Panc1 (cell line): Measurements from ENCODE around the gene RLBP1. TPM values are rescaled to one million over a fixed set of nuclear protein-coding genes. Genes with fewer than 3 reads are reported as not detected.

Experiments
- ATAC-seq: fragments of 200-7000 bp; cut with Tn5 transposase; 2 replicates; pipeline ENCODE4 v1.9.1; 2020; ENCODE audit warnings: mild to moderate bottlenecking, moderate library complexity
- BruUV-seq: library from RNA; stranded (reverse); fragments of 400-500 nt; replicated peaks from 2 replicates; lab custom pipeline; 2021; lab: Mats Ljungman, UMichigan
- CTCF ChIA-PET: fragments of 300-600 bp; sonication (Branson Sonifier 250); formaldehyde crosslinking; loops from one replicate; lab custom pipeline; 2022; ENCODE audit warnings: antibody characterized with exemption; lab: Charles Lee
- POLR2A ChIA-PET: fragments of 300-600 bp; sonication (Branson Sonifier 250); formaldehyde crosslinking; loops from one replicate; lab custom pipeline; 2022; ENCODE audit warnings: antibody characterized with exemption; lab: Charles Lee
- DNase-seq: peaks from one replicate; pipeline ENCODE4 v3.0.0-alpha.2; 2010; ENCODE audit warnings: low read depth, low spot score
- H3K27ac ChIP-seq: 2 replicates; pipeline ENCODE4 v1.5.1; 2011; ENCODE audit warnings: mild to moderate bottlenecking, low read length, inconsistent platforms
- H3K27me3 ChIP-seq: fragments of 200-500 bp; sonication (Bioruptor generic); 2 replicates; pipeline ENCODE4 v1.6.0; 2014; ENCODE audit warnings: low read length, inconsistent platforms; ENCODE audit not compliant: control insufficient read depth, insufficient read depth
- H3K36me3 ChIP-seq: fragments of 200-500 bp; sonication (Bioruptor generic); 2 replicates; pipeline ENCODE4 v1.5.1; 2014; ENCODE audit warnings: inconsistent platforms, mild to moderate bottlenecking, low read length, moderate library complexity; ENCODE audit not compliant: control insufficient read depth, insufficient read depth
- H3K4me1 ChIP-seq: 2 replicates; pipeline ENCODE4 v1.5.1; 2011; ENCODE audit warnings: inconsistent platforms, mild to moderate bottlenecking, low read length, moderate library complexity; ENCODE audit not compliant: control insufficient read depth, insufficient read depth
- H3K4me3 ChIP-seq, 2 experiments: 2 replicates each; pipeline ENCODE4 v1.5.1; 2011 to 2012; ENCODE audit warnings: low read depth in 2 of 2, low read length in 2 of 2, mild to moderate bottlenecking in 2 of 2, inconsistent platforms in 1 of 2, moderate library complexity in 1 of 2
- H3K9me3 ChIP-seq: fragments of 200-500 bp; sonication (Bioruptor generic); 2 replicates; pipeline ENCODE4 v1.5.1; 2014; ENCODE audit warnings: low read depth, mild to moderate bottlenecking, inconsistent platforms, low read length, moderate library complexity; ENCODE audit not compliant: control insufficient read depth, insufficient read depth
- POLR2AphosphoS5 ChIP-seq: IDR thresholded peaks from 2 replicates; pipeline ENCODE4 v1.6.1; 2012; ENCODE audit warnings: mild to moderate bottlenecking, low read depth, low read length, moderate library complexity
- SIN3A ChIP-seq: IDR thresholded peaks from 2 replicates; pipeline ENCODE4 v1.6.1; 2012; ENCODE audit warnings: low read depth, mild to moderate bottlenecking, low read length, moderate library complexity, borderline replicate concordance; ENCODE audit not compliant: insufficient read depth
- TCF7L2 ChIP-seq: IDR thresholded peaks from 2 replicates; pipeline ENCODE4 v1.6.1; 2011; ENCODE audit warnings: mild to moderate bottlenecking, low read depth, low read length, inconsistent platforms
- in situ Hi-C: cut with HindIII; loops from 2 replicates; pipeline ENCODE4 v1.10.0; 2016; ENCODE audit warnings: low sequenced_read_pairs, low pct_unique_long_range_greater_than_20kb
- intact Hi-C: fragments of 100-400 bp; cut with micrococcal nuclease; formaldehyde crosslinking; loops from one replicate; pipeline ENCODE4 v1.10.0; 2022; ENCODE audit not compliant: unreplicated experiment
- total RNA-seq: library from RNA; stranded (reverse); gene quantifications from one replicate; pipeline ENCODE4 v1.2.1, GENCODE V29; 2021; ENCODE audit not compliant: unreplicated experiment
- TF ChIP-seq, protein P1 (sequence below): fragments of 450-650 bp; IDR thresholded peaks from 2 replicates; pipeline ENCODE4 v1.5.1; 2017; ENCODE audit warnings: mild to moderate bottlenecking
- TF ChIP-seq, protein P2 (sequence below), 2 experiments: IDR thresholded peaks; 2 replicates each; pipeline ENCODE4 v1.6.1; 2011 to 2012; ENCODE audit warnings: low read depth in 2 of 2, control low read depth in 1 of 2, low read length in 1 of 2, mild to moderate bottlenecking in 1 of 2, moderate library complexity in 1 of 2; ENCODE audit not compliant: insufficient read depth in 1 of 2

RLBP1 gene
- total RNA-seq, 1 experiment from 2014 or later = not detected

DNA sequence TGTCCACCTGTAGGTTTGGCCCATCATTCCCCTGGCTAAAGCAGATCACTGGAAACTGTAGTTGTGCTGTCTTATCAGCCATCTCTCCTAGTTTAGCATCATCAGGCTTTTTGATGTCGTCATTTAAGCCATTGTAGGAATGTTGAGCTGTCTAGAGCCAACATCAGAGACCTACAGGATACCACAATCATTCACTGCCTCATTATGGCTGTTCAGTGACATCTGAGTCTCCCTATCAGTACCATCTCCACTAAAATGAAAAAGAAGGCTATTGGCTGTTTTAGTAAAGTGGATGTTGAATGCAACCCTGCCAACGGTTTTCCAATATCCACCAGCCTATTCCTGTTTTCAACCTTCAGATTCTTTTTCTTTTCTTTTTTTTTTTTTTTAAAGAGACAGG, 29.2 kb downstream of the RLBP1 start:
- ChIA-PET CTCF (no interaction called here), POLR2A (no interaction called here)
- intact Hi-C loops = no loop called here
- in situ Hi-C loops = no loop called here
- Histone ChIP-seq H3K27me3 (no peaks in the 10 kb centered on the region), H3K4me3 (no peak overlapping the region), H3K36me3 (peaks cover 9% of the 10 kb centered on the region; the same call in 1 of the 2 replicates), H3K9me3 (no peaks in the 10 kb centered on the region), H3K27ac (no peak overlapping the region), H3K4me1 (no peaks in the 10 kb centered on the region)
- DNase-seq = no peak
- TF ChIP-seq, protein P1, sequence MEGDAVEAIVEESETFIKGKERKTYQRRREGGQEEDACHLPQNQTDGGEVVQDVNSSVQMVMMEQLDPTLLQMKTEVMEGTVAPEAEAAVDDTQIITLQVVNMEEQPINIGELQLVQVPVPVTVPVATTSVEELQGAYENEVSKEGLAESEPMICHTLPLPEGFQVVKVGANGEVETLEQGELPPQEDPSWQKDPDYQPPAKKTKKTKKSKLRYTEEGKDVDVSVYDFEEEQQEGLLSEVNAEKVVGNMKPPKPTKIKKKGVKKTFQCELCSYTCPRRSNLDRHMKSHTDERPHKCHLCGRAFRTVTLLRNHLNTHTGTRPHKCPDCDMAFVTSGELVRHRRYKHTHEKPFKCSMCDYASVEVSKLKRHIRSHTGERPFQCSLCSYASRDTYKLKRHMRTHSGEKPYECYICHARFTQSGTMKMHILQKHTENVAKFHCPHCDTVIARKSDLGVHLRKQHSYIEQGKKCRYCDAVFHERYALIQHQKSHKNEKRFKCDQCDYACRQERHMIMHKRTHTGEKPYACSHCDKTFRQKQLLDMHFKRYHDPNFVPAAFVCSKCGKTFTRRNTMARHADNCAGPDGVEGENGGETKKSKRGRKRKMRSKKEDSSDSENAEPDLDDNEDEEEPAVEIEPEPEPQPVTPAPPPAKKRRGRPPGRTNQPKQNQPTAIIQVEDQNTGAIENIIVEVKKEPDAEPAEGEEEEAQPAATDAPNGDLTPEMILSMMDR = no peak
- no peak for TF ChIP-seq TCF7L2
- BruUV-seq = no TSS peak
- no peak for ATAC-seq

DNA sequence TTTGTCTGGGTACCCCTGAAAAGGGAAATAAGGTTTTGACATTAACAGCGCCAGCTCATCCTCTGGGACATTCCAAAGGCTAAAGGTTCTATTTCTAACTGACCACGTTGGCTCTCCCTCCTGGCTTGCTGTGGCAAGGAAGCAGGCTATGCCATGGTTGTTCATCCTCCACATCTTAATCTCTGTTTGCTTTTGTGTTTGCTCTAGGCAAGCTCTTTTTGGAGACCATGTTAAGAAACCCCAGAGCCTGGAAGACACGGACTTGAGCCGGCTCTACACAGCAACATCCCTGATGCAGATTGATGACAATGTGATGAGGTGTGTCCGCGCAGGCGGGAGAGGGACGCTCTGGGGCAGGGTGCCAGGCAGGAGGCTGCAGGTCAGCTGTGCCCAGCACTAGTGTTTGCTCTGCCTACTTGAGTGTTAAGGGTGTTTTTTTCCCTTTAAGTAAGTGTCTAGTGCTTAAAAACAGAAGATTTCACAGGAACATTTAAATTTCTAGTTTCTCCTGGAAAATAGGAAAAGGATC, 33.3 kb downstream of the RLBP1 start:
- Histone ChIP-seq H3K27me3 (no peaks in the 10 kb centered on the region), H3K4me3 (no peak overlapping the region), H3K4me1 (no peaks in the 10 kb centered on the region), H3K36me3 (peaks cover 9% of the 10 kb centered on the region; the same call in 1 of the 2 replicates), H3K9me3 (no peaks in the 10 kb centered on the region), H3K27ac (no peak overlapping the region)
- no peak for DNase-seq
- intact Hi-C loops = no loop called here
- in situ Hi-C loops = no loop called here
- TF ChIP-seq SIN3A (no peak), POLR2AphosphoS5 (no peak), TCF7L2 (no peak)
- TF ChIP-seq, protein P2, sequence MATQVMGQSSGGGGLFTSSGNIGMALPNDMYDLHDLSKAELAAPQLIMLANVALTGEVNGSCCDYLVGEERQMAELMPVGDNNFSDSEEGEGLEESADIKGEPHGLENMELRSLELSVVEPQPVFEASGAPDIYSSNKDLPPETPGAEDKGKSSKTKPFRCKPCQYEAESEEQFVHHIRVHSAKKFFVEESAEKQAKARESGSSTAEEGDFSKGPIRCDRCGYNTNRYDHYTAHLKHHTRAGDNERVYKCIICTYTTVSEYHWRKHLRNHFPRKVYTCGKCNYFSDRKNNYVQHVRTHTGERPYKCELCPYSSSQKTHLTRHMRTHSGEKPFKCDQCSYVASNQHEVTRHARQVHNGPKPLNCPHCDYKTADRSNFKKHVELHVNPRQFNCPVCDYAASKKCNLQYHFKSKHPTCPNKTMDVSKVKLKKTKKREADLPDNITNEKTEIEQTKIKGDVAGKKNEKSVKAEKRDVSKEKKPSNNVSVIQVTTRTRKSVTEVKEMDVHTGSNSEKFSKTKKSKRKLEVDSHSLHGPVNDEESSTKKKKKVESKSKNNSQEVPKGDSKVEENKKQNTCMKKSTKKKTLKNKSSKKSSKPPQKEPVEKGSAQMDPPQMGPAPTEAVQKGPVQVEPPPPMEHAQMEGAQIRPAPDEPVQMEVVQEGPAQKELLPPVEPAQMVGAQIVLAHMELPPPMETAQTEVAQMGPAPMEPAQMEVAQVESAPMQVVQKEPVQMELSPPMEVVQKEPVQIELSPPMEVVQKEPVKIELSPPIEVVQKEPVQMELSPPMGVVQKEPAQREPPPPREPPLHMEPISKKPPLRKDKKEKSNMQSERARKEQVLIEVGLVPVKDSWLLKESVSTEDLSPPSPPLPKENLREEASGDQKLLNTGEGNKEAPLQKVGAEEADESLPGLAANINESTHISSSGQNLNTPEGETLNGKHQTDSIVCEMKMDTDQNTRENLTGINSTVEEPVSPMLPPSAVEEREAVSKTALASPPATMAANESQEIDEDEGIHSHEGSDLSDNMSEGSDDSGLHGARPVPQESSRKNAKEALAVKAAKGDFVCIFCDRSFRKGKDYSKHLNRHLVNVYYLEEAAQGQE (IDR thresholded peaks at IDR 0.05; ENCODE audit: insufficient read depth in 1 of 2, low read depth in 2 of 2, low read length in 1 of 2) = no peak
- TF ChIP-seq, protein P1 = no peak
- ChIA-PET POLR2A (no interaction called here), CTCF (interaction anchor here (1.2 kb wide), 1 partner anchor 10 kb away, joined by 3 read pairs; no protein-coding TSS in a partner anchor)
- no TSS peak for BruUV-seq
- ATAC-seq = no peak
